ENCODE measurements around the gene RCE1.

DNA sequence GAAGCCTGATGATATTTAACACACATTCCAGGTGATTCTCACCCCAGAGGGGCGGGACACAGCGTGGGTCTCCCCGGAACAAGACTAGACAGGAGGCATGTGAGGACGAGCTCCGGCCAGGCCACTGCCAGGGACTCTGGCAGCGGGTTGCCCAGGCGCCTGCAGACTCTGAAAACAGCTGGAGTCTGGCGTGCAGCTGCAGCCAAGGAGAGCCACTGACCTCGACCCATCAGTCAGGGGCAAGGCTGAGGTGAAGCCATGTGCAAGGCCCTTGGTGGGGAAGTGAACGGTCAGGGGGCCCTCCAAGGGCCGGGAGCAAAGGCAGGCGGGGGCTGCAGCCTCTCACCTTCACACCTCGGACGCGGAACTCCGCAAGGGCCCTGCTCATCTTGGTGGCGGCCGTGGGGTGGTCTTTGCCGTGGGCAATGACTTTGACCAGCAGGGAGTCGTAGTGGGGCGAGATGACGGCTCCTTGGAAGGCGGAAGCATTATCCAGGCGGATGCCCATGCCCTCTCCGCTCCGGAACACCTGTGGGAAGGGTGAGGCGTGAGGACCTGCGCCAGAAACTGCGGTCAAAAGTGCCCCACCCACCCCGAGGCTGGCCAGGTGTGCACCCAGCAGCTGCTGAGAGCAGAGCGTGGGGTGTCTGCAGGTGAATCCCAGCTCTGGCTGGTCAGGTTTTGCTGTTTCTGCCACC lies 20.3 kb downstream of the RCE1 start:
- TF ChIP-seq, protein P1, sequence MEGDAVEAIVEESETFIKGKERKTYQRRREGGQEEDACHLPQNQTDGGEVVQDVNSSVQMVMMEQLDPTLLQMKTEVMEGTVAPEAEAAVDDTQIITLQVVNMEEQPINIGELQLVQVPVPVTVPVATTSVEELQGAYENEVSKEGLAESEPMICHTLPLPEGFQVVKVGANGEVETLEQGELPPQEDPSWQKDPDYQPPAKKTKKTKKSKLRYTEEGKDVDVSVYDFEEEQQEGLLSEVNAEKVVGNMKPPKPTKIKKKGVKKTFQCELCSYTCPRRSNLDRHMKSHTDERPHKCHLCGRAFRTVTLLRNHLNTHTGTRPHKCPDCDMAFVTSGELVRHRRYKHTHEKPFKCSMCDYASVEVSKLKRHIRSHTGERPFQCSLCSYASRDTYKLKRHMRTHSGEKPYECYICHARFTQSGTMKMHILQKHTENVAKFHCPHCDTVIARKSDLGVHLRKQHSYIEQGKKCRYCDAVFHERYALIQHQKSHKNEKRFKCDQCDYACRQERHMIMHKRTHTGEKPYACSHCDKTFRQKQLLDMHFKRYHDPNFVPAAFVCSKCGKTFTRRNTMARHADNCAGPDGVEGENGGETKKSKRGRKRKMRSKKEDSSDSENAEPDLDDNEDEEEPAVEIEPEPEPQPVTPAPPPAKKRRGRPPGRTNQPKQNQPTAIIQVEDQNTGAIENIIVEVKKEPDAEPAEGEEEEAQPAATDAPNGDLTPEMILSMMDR (IDR thresholded peaks at IDR 0.05), result no peak
- no peak for TF ChIP-seq POLR2A (IDR thresholded peaks at IDR 0.05)
